Measurements from ENCODE around the gene LEF1. TPM values are rescaled to one million over a fixed set of nuclear protein-coding genes. Genes with fewer than 3 reads are reported as not detected.
A peak's percentile ranks its signal among the peaks of the same experiment; 100 is the strongest.

Gene LEF1
- total and polyA plus RNA-seq, 4 experiments from 2014 or later = 307 to 399 (median 372) TPM

DNA sequence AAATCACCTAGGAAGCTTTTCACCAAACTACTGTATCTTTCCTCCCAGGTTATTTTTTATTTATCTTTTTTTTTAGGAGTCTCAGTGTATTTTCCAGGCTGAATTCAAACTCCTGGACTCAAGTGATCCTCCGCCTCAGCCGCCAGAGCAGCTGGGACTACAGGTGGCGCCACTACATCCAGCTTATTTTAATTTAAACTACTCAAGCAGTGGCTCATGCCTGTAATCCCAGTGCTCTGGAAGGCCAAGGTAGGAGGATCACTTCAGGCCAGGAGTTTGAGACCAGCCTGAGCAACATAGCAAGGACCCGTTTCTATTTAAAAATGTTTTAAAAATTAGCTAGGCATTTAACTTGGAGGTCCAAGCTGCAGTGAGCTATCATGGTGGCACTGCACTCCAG is 37.8 kb downstream of the LEF1 start:
- no peak overlapping the region for H3K27ac ChIP-seq (ENCODE audit: low read depth, low read length)
- no peak overlapping the region for H3K4me3 ChIP-seq (ENCODE audit: low read length in 2 of 2)
- intact Hi-C loops (cut with micrococcal nuclease) = loop anchor here (2.0 kb wide), 1 partner anchor 14 kb away; no protein-coding TSS in a partner anchor
- no peak overlapping the region for H3K4me3 Mint-ChIP-seq
- no peaks in the 10 kb centered on the region for H3K27me3 ChIP-seq (ENCODE audit: insufficient read depth, low read length)
- DNase-seq = no peak
- CTCF ChIA-PET (ENCODE audit: partially characterized antibody) = interaction anchor here (0.6 to 1.9 kb wide), 13 partner anchors 9 to 128 kb away, joined by 3 to 13 read pairs (median 4); no protein-coding TSS in a partner anchor
- H3K9me3 Mint-ChIP-seq = no peaks in the 10 kb centered on the region
- peaks cover 8% of the 10 kb centered on the region for H3K36me3 ChIP-seq (ENCODE audit: insufficient read depth, low read length)
- POLR2A ChIA-PET (ENCODE audit: partially characterized antibody) = interaction anchor here (0.6 to 2.2 kb wide), 13 partner anchors 10 to 224 kb away, joined by 3 to 14 read pairs (median 5); no protein-coding TSS in a partner anchor
- H3K9me3 ChIP-seq (ENCODE audit: control insufficient read depth in 1 of 2, low read length in 2 of 2) = no peaks in the 10 kb centered on the region
- H3K27ac Mint-ChIP-seq = peak overlapping the region in 2 of 7 donors; percentile 53 to 69
- H3K4me1 ChIP-seq (ENCODE audit: insufficient read depth, low read length) = peaks cover 97% of the 10 kb centered on the region
- H3K4me1 Mint-ChIP-seq = peaks cover 60 to 91% (median 75%) of the 10 kb centered on the region in 4 donors
- H3K36me3 Mint-ChIP-seq = peaks cover 32 to 60% of the 10 kb centered on the region in 2 donors
- H3K27me3 Mint-ChIP-seq = no peaks in the 10 kb centered on the region

DNA sequence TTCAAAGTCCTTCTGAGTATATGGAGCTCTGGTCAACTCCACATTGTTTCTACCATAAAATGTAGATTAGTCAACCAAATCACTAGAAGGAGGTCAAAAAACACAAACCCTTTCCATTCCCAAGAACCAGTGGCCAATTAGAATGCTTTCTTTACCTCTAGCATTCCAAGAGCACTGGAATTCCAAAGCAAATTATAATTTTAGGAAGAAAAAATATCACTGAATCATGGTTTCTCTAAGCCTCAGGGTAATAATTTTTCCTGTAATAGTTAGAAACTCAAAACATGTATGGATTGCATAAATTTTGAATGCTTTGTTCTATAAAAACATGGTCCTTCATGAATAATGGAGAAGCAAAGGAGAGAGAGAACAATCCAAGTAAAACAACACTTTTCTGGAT is 39.5 kb downstream of the LEF1 start:
- no peaks in the 10 kb centered on the region for H3K9me3 ChIP-seq (ENCODE audit: control insufficient read depth in 1 of 2, low read length in 2 of 2)
- H3K36me3 ChIP-seq (ENCODE audit: insufficient read depth, low read length) = peaks cover 8% of the 10 kb centered on the region
- peaks cover 47 to 87% (median 68%) of the 10 kb centered on the region in 4 donors for H3K4me1 Mint-ChIP-seq

DNA sequence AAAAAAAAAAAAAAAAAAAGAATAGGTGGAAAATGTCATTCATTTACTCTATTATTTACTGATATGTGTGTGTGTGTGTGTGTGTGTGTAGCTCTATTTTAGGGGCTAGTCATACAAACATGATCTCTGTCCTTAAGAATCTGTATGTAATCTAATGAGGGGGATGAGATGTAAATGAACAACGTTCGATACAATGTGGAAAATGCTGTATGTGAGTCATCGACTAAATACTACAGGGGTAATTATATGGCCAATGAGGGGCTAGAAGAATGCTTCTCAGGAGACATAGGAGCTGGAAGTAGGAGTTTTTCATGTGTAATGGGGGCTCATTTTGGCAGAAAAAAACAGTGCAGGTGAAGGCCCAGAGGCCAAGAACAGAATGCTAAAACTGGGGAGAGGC is 41.9 kb downstream of the LEF1 start:
- intact Hi-C loops (cut with micrococcal nuclease) = loop anchor here (2.0 kb wide), 1 partner anchor 14 kb away; no protein-coding TSS in a partner anchor
- H3K27ac Mint-ChIP-seq = peak overlapping the region in 6 of 7 donors; percentile 37 to 86 (median 58)
- Histone ChIP-seq H3K36me3 (ENCODE audit: insufficient read depth, low read length) (peaks cover 8% of the 10 kb centered on the region), H3K27me3 (ENCODE audit: insufficient read depth, low read length) (no peaks in the 10 kb centered on the region), H3K4me3 (ENCODE audit: low read length in 2 of 2) (no peak overlapping the region), H3K4me1 (ENCODE audit: insufficient read depth, low read length) (peaks cover 95% of the 10 kb centered on the region), H3K27ac (ENCODE audit: low read depth, low read length) (no peak overlapping the region), H3K9me3 (ENCODE audit: control insufficient read depth in 1 of 2, low read length in 2 of 2) (no peaks in the 10 kb centered on the region)
- no peaks in the 10 kb centered on the region for H3K27me3 Mint-ChIP-seq
- POLR2A ChIA-PET (ENCODE audit: partially characterized antibody) = interaction anchor here (1.2 to 17.0 kb wide), 4 partner anchors 8 to 37 kb away, joined by 3 to 159 read pairs (median 7); no protein-coding TSS in a partner anchor
- H3K4me3 Mint-ChIP-seq = peak overlapping the region in 1 of 8 donors; percentile 23
- DNase-seq = no peak
- H3K9me3 Mint-ChIP-seq = peaks cover 0 to 3% (median 0%) of the 10 kb centered on the region in 8 donors
- H3K36me3 Mint-ChIP-seq = peaks cover 31 to 49% of the 10 kb centered on the region in 2 donors
- CTCF ChIA-PET (ENCODE audit: partially characterized antibody) = interaction anchor here (1.1 to 1.7 kb wide), 2 partner anchors 11 to 366 kb away, joined by 3 read pairs; no protein-coding TSS in a partner anchor
- H3K4me1 Mint-ChIP-seq = peaks cover 50 to 79% (median 62%) of the 10 kb centered on the region in 4 donors

More for the DNA sequence above, 39.5 kb downstream of the LEF1 start:
- H3K27me3 ChIP-seq (ENCODE audit: insufficient read depth, low read length) = no peaks in the 10 kb centered on the region
- H3K27ac Mint-ChIP-seq = peak overlapping the region in 6 of 7 donors; percentile 51 to 83 (median 72)
- H3K9me3 Mint-ChIP-seq = no peaks in the 10 kb centered on the region
- H3K4me3 ChIP-seq (ENCODE audit: low read length in 2 of 2) = no peak overlapping the region
- no peak overlapping the region for H3K27ac ChIP-seq (ENCODE audit: low read depth, low read length)
- intact Hi-C loops (cut with micrococcal nuclease) = no loop called here
- H3K36me3 Mint-ChIP-seq = peaks cover 27 to 57% of the 10 kb centered on the region in 2 donors
- peaks cover 92% of the 10 kb centered on the region for H3K4me1 ChIP-seq (ENCODE audit: insufficient read depth, low read length)
- H3K4me3 Mint-ChIP-seq = peak overlapping the region in 4 of 8 donors; percentile 24 to 65 (median 45)
- CTCF ChIA-PET (ENCODE audit: partially characterized antibody) = interaction anchor here (1.1 kb wide), 1 partner anchor 93 kb away, joined by 3 read pairs; no protein-coding TSS in a partner anchor
- POLR2A ChIA-PET (ENCODE audit: partially characterized antibody) = interaction anchor here (1.2 to 1.3 kb wide), 2 partner anchors 9 to 12 kb away, joined by 5 to 6 read pairs; no protein-coding TSS in a partner anchor
- no peak for DNase-seq
- no peaks in the 10 kb centered on the region for H3K27me3 Mint-ChIP-seq

DNA sequence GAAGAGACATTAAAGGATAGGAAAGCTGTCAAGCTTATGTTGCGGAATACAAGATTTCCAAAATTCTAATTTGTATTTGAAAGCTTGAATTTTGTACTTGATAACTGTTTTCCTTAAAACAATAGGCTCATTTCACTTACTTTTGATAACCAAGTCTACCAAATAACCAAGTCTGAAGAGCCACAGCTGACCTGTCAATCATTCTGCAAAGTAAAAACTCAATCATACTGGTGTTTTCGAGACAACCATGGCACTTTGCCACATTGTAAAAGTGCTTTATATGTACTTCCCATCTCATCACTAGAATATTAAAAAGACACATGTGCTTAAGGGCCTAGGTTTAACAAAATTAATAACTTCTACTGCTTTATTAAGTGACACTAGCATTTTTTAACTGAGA is 47.9 kb downstream of the LEF1 start:
- H3K27ac ChIP-seq (ENCODE audit: low read depth, low read length) = peak overlapping the region; percentile 27
- ChIA-PET POLR2A (ENCODE audit: partially characterized antibody) (interaction anchor here (0.9 to 23.2 kb wide), 7 partner anchors 8 to 43 kb away, joined by 3 to 460 read pairs (median 5); partner anchors contain the start of gene LEF1), CTCF (ENCODE audit: partially characterized antibody) (interaction anchor here (1.2 to 1.6 kb wide), 4 partner anchors 10 to 34 kb away, joined by 3 to 7 read pairs (median 4); no protein-coding TSS in a partner anchor)
- Mint-ChIP-seq H3K9me3 (peaks cover 0 to 3% (median 0%) of the 10 kb centered on the region in 8 donors), H3K36me3 (peaks cover 11 to 35% of the 10 kb centered on the region in 2 donors), H3K27ac (peak overlapping the region; percentile 8 to 94 (median 38)), H3K4me1 (peaks cover 61 to 81% (median 74%) of the 10 kb centered on the region in 4 donors), H3K4me3 (peak overlapping the region in 6 of 8 donors; percentile 1 to 64 (median 35)), H3K27me3 (no peaks in the 10 kb centered on the region)
- DNase-seq = no peak
- H3K9me3 ChIP-seq (ENCODE audit: control insufficient read depth in 1 of 2, low read length in 2 of 2) = no peaks in the 10 kb centered on the region
- intact Hi-C loops (cut with micrococcal nuclease) = no loop called here
- H3K36me3 ChIP-seq (ENCODE audit: insufficient read depth, low read length) = no peaks in the 10 kb centered on the region
- no peaks in the 10 kb centered on the region for H3K27me3 ChIP-seq (ENCODE audit: insufficient read depth, low read length)
- no peak overlapping the region for H3K4me3 ChIP-seq (ENCODE audit: low read length in 2 of 2)
- peaks cover 95% of the 10 kb centered on the region for H3K4me1 ChIP-seq (ENCODE audit: insufficient read depth, low read length)

DNA sequence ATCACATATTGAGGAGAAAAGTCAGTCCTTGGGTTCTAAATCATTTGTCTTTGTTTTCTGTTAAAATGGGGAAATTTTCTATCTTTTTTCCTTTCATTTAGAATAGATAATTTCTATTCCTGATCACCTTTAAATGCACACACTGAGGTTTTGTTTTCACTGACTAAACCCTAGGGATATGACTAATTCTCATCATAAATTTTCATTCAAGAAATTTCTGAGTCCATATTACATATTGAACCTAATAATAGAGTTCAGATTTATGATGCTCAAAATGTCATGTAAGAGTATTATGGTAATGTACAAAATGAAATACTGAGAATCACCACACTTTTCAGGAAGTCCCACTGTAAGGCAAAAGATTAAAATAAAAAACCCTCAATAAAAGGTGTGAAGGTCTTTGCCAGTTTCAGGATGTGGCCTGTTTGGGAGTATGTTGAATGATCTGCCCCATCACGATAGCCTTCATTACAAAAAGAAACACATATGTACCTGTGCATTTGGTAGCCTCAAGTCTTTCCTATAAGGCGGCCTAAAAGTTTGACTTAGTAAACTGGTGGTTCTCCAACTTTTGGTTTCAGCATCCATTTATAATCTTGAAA is 49.4 kb downstream of the LEF1 start:
- Histone ChIP-seq H3K4me1 (ENCODE audit: insufficient read depth, low read length) (peaks cover 99% of the 10 kb centered on the region), H3K27me3 (ENCODE audit: insufficient read depth, low read length) (no peaks in the 10 kb centered on the region), H3K27ac (ENCODE audit: low read depth, low read length) (peak overlapping the region; percentile 32), H3K36me3 (ENCODE audit: insufficient read depth, low read length) (no peaks in the 10 kb centered on the region), H3K9me3 (ENCODE audit: control insufficient read depth in 1 of 2, low read length in 2 of 2) (no peaks in the 10 kb centered on the region), H3K4me3 (ENCODE audit: low read length in 2 of 2) (no peak overlapping the region)
- DNase-seq = no peak
- peaks cover 7 to 30% of the 10 kb centered on the region in 2 donors for H3K36me3 Mint-ChIP-seq
- POLR2A ChIA-PET (ENCODE audit: partially characterized antibody) = interaction anchor here (0.7 to 23.2 kb wide), 11 partner anchors 8 to 45 kb away, joined by 3 to 460 read pairs (median 6); partner anchors contain the start of gene LEF1
- H3K4me1 Mint-ChIP-seq = peaks cover 72 to 85% (median 80%) of the 10 kb centered on the region in 4 donors
- H3K27me3 Mint-ChIP-seq = no peaks in the 10 kb centered on the region
- H3K9me3 Mint-ChIP-seq = peaks cover 0 to 3% (median 0%) of the 10 kb centered on the region in 8 donors
- peak overlapping the region; percentile 33 to 94 (median 87) for H3K27ac Mint-ChIP-seq
- intact Hi-C loops (cut with micrococcal nuclease) = loop anchor here (2.0 to 5.0 kb wide), 2 partner anchors 20 to 37 kb away; no protein-coding TSS in a partner anchor
- peak overlapping the region in 7 of 8 donors; percentile 34 to 79 (median 74) for H3K4me3 Mint-ChIP-seq
- CTCF ChIA-PET (ENCODE audit: partially characterized antibody) = interaction anchor here (1.0 to 13.1 kb wide), 6 partner anchors 11 to 453 kb away, joined by 3 to 64 read pairs (median 6); no protein-coding TSS in a partner anchor

DNA sequence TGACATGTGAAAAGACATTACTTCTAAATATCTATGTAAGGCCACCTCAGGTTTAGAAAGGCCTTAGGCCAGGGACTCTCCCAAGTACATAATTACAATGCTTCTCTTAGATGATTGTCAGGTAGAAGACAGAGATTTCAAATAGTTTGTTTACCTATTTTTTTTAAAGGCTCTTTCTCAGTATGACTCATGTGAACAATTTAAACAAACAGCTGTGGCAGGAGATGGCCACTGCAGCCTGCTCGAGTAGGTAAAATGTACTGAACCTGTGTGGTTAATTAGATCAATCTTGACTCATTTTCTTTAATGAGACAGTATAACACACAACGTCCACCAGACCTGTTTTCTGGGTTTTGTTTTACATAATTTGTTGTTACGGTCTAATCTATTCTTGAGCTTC is 50.2 kb downstream of the LEF1 start:
- Histone ChIP-seq H3K27me3 (ENCODE audit: insufficient read depth, low read length) (no peaks in the 10 kb centered on the region), H3K27ac (ENCODE audit: low read depth, low read length) (peak overlapping the region; percentile 47), H3K4me3 (ENCODE audit: low read length in 2 of 2) (no peak overlapping the region), H3K36me3 (ENCODE audit: insufficient read depth, low read length) (no peaks in the 10 kb centered on the region), H3K4me1 (ENCODE audit: insufficient read depth, low read length) (peaks cover 100% of the 10 kb centered on the region), H3K9me3 (ENCODE audit: control insufficient read depth in 1 of 2, low read length in 2 of 2) (no peaks in the 10 kb centered on the region)
- POLR2A ChIA-PET (ENCODE audit: partially characterized antibody) = interaction anchor here (0.7 to 23.2 kb wide), 10 partner anchors 8 to 117 kb away, joined by 3 to 460 read pairs (median 6); partner anchors contain the start of gene LEF1
- intact Hi-C loops (cut with micrococcal nuclease) = loop anchor here (2.0 to 5.0 kb wide), 2 partner anchors 20 to 36 kb away; no protein-coding TSS in a partner anchor
- Mint-ChIP-seq H3K27me3 (no peaks in the 10 kb centered on the region), H3K27ac (peak overlapping the region; percentile 61 to 94 (median 87)), H3K4me1 (peaks cover 77 to 93% (median 87%) of the 10 kb centered on the region in 4 donors), H3K4me3 (peak overlapping the region in 7 of 8 donors; percentile 11 to 79 (median 75)), H3K9me3 (peaks cover 0 to 3% (median 0%) of the 10 kb centered on the region in 8 donors), H3K36me3 (peaks cover 7 to 30% of the 10 kb centered on the region in 2 donors)
- DNase-seq = peak in 3 of 5 donors; percentile 23 to 83 (median 48)
- CTCF ChIA-PET (ENCODE audit: partially characterized antibody) = interaction anchor here (0.7 to 13.1 kb wide), 6 partner anchors 10 to 454 kb away, joined by 3 to 64 read pairs (median 3); no protein-coding TSS in a partner anchor

Measured in CD4-positive, alpha-beta memory T cell (primary cell).